ENCODE data around the gene CNGB1.

Gene CNGB1

DNA sequence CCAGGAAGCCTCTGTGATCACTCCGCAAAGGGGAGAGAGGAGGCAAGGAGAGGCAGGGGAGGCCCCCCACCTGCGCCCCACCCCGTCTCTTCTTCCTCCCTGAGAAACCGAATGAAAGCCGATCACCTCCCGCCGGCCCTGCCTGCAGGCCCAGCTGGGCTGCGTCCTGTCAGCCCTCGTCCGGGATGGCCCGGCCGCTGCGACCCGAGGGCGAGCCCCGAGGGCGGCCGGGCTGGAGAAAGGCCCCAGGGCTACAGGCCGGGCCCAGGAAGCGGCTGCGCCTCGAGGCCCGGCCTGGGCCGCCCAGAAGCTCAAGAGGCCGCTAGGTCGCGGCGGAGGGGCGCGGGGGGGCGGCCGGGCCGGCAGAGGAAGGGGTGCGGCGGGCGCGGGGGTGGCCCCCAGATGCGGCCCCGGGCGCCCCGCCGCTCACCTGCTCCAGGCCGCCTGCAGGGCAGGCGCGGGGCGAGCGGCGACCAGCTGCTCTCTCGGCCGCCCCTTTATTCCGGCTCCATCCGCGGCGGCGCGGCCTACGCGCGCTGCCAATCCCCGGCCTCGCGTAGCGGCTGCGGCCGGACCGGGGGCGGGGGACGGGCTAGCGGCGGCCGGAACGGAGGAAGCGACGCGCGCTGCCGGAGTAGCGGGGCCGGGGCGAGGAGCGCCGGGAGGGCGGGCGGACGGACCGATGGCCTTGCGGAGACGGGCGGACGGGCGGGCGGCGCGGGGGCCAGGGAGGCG is 29.2 kb upstream of the CNGB1 start, which contains the start of gene ZNF319:
Gene ZNF319 (minus strand): TSS at position 702 of the 735 bp plus-strand sequence. CDS start 2,407 bp downstream, outside the sequence.
- no peak for TF ChIP-seq EGR1 (IDR thresholded peaks at IDR 0.05)
- TF ChIP-seq FOXM1 (IDR thresholded peaks at IDR 0.05; ENCODE audit: borderline replicate concordance, low read depth): no peak
- TF ChIP-seq ZBTB7A (IDR thresholded peaks at IDR 0.05; ENCODE audit: low read depth): no peak
- no peak for TF ChIP-seq NFIC (IDR thresholded peaks at IDR 0.05)
- no peak for TF ChIP-seq EP300 (IDR thresholded peaks at IDR 0.05; ENCODE audit: borderline replicate concordance)
- no peak for TF ChIP-seq TEAD4 (IDR thresholded peaks at IDR 0.05)
- TF ChIP-seq CEBPB (IDR thresholded peaks at IDR 0.05): no peak
- TF ChIP-seq TAF1 (IDR thresholded peaks at IDR 0.05; ENCODE audit: low read depth): no peak; the same call in 1 of the 2 replicates
- no peak for TF ChIP-seq RAD21 (IDR thresholded peaks at IDR 0.05; ENCODE audit: low read depth)
- TF ChIP-seq, protein P1, sequence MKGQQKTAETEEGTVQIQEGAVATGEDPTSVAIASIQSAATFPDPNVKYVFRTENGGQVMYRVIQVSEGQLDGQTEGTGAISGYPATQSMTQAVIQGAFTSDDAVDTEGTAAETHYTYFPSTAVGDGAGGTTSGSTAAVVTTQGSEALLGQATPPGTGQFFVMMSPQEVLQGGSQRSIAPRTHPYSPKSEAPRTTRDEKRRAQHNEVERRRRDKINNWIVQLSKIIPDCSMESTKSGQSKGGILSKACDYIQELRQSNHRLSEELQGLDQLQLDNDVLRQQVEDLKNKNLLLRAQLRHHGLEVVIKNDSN (IDR thresholded peaks at IDR 0.05): no peak
- no peak for TF ChIP-seq YY1 (IDR thresholded peaks at IDR 0.05; ENCODE audit: low read depth)
- TF ChIP-seq, protein P2, sequence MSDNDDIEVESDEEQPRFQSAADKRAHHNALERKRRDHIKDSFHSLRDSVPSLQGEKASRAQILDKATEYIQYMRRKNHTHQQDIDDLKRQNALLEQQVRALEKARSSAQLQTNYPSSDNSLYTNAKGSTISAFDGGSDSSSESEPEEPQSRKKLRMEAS (IDR thresholded peaks at IDR 0.05): no peak
- TF ChIP-seq CREB1 (IDR thresholded peaks at IDR 0.05; ENCODE audit: low read depth): no peak
- TF ChIP-seq, protein P3, sequence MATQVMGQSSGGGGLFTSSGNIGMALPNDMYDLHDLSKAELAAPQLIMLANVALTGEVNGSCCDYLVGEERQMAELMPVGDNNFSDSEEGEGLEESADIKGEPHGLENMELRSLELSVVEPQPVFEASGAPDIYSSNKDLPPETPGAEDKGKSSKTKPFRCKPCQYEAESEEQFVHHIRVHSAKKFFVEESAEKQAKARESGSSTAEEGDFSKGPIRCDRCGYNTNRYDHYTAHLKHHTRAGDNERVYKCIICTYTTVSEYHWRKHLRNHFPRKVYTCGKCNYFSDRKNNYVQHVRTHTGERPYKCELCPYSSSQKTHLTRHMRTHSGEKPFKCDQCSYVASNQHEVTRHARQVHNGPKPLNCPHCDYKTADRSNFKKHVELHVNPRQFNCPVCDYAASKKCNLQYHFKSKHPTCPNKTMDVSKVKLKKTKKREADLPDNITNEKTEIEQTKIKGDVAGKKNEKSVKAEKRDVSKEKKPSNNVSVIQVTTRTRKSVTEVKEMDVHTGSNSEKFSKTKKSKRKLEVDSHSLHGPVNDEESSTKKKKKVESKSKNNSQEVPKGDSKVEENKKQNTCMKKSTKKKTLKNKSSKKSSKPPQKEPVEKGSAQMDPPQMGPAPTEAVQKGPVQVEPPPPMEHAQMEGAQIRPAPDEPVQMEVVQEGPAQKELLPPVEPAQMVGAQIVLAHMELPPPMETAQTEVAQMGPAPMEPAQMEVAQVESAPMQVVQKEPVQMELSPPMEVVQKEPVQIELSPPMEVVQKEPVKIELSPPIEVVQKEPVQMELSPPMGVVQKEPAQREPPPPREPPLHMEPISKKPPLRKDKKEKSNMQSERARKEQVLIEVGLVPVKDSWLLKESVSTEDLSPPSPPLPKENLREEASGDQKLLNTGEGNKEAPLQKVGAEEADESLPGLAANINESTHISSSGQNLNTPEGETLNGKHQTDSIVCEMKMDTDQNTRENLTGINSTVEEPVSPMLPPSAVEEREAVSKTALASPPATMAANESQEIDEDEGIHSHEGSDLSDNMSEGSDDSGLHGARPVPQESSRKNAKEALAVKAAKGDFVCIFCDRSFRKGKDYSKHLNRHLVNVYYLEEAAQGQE (IDR thresholded peaks at IDR 0.05; ENCODE audit: low read depth): no peak
- TF ChIP-seq TCF12 (IDR thresholded peaks at IDR 0.05; ENCODE audit: low read depth): no peak

DNA sequence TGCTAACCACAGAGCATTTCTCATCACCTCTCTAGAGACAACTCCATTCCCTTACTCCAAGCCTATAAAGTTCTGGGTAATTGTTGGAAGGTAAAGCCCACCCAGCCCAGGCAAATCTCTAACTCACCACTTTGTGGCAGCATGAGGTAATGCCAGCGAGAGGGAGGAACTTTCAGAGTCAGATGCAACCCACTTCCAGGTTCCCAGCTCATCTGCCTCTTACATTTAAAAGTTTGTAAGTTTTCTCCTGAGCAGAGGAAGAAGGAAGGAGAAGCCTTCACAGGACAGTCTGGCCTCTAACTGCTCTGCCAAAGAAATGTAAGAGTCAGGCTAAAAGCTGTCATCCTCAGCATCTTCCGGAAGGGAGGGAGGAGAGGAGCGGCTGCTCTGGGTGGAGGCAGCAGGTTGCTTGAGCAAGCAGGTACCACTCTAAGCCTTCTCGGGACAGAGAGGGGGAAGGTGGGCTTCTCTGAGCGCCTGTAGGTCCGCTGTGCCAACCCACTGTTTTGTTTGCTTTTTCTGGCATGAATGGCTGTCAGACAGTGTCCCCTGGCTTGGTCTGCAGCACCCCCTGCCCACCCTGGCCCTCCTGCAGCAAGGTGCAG is 28.5 kb upstream of the CNGB1 start:
- TF ChIP-seq YY1 (IDR thresholded peaks at IDR 0.05; ENCODE audit: low read depth) (no peak), TEAD4 (IDR thresholded peaks at IDR 0.05) (no peak), EP300 (IDR thresholded peaks at IDR 0.05; ENCODE audit: borderline replicate concordance) (no peak), ZBTB7A (IDR thresholded peaks at IDR 0.05; ENCODE audit: low read depth) (no peak), FOXM1 (IDR thresholded peaks at IDR 0.05; ENCODE audit: borderline replicate concordance, low read depth) (no peak), RAD21 (IDR thresholded peaks at IDR 0.05; ENCODE audit: low read depth) (no peak), EGR1 (IDR thresholded peaks at IDR 0.05) (no peak), TCF12 (IDR thresholded peaks at IDR 0.05; ENCODE audit: low read depth) (no peak), NFIC (IDR thresholded peaks at IDR 0.05) (no peak), CREB1 (IDR thresholded peaks at IDR 0.05; ENCODE audit: low read depth) (no peak), TAF1 (IDR thresholded peaks at IDR 0.05; ENCODE audit: low read depth) (no peak), CEBPB (IDR thresholded peaks at IDR 0.05) (no peak)
- TF ChIP-seq, protein P3 (IDR thresholded peaks at IDR 0.05; ENCODE audit: low read depth): no peak
- TF ChIP-seq, protein P2 (IDR thresholded peaks at IDR 0.05): no peak
- TF ChIP-seq, protein P1 (IDR thresholded peaks at IDR 0.05): no peak

DNA sequence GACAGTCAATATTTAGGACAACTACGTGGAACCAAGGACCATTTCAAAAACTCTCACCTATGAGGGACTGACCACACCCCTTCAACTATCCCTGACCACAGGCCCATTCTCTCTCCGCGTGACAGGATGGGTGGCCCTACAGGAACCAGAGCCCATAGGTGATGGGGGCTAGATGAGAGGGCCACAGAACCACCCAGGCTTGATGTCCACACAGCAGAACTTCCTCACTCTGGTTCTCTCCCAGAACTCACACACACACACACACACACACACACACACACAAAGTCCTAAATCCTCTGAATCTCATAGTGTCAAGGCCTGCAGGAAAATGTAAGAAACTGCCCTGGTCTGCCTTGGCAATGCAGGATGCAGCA is 28.1 kb upstream of the CNGB1 start:
- TF ChIP-seq EP300 (IDR thresholded peaks at IDR 0.05; ENCODE audit: borderline replicate concordance) (no peak), TCF12 (IDR thresholded peaks at IDR 0.05; ENCODE audit: low read depth) (no peak), TAF1 (IDR thresholded peaks at IDR 0.05; ENCODE audit: low read depth) (no peak), RAD21 (IDR thresholded peaks at IDR 0.05; ENCODE audit: low read depth) (no peak), CEBPB (IDR thresholded peaks at IDR 0.05) (no peak), NFIC (IDR thresholded peaks at IDR 0.05) (no peak), FOXM1 (IDR thresholded peaks at IDR 0.05; ENCODE audit: borderline replicate concordance, low read depth) (no peak)
- TF ChIP-seq, protein P2 (IDR thresholded peaks at IDR 0.05): no peak
- TF ChIP-seq, protein P3 (IDR thresholded peaks at IDR 0.05; ENCODE audit: low read depth): no peak
- TF ChIP-seq, protein P1 (IDR thresholded peaks at IDR 0.05): no peak
